ENCODE measurements around the gene HTRA1.

The HTRA1 gene

DNA sequence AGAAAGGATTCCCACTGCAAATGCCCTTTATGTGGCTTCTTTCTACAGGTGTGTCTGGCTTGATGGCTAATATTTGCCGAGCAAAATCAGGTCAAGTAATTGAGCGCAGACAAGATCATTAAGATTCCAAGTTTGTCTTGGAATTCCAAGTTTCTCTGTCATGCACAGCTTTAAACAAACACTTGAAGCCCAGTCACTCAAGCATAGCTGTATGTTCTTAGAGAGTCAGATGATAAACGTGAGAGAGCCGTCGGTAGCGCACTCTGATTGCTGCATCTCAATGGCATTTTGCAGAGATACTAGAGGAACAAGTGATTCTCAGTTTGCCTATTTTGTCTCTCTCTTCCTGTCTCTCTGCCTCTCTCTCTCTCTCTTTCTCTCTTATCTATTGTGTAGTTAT lies 99.9 kb downstream of the HTRA1 start:
- TF ChIP-seq GATA2 (IDR thresholded peaks at IDR 0.05; ENCODE audit: low read depth, low read length) (no peak), GATA3 (IDR thresholded peaks at IDR 0.05; ENCODE audit: low read depth, low read length) (no peak)

DNA sequence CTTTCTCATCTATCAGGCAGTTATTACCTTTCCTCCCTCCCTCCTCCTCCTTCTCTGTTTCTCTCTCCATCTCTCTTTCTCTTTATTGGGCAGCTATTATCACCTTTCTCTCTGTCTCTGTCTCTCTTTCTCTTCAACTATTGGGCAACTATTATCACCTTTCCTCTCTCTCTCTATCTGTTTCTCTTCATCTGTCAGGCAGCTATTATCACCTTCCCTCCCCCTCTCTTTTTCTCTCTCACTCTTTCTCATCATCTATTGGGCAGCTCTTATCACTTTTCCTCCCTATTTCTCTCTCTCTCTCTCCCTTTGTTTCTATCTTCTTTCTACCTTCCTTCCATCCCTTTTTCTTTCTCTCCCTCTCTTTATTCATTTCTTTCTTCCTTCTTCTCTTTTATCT lies 100.4 kb downstream of the HTRA1 start:
- no peak for TF ChIP-seq GATA3 (IDR thresholded peaks at IDR 0.05; ENCODE audit: low read depth, low read length)
- TF ChIP-seq GATA2 (IDR thresholded peaks at IDR 0.05; ENCODE audit: low read depth, low read length): no peak
